Measurements from ENCODE around the gene ZMYND8. TPM values are rescaled to one million over a fixed set of nuclear protein-coding genes. Genes with fewer than 3 reads are reported as not detected.

The ZMYND8 gene
- total and polyA plus RNA-seq, 10 of the 15 experiments (the other 5 are each of a cell fraction or from before 2014, with no cell fraction given), result 12.9 to 54.8 (median 23.1) TPM

GRCh38 chr20:47262008-47262364, 94.5 kb downstream of the ZMYND8 start (continued):
- TF ChIP-seq ZNF384 (IDR thresholded peaks at IDR 0.05; ENCODE audit: borderline replicate concordance, low read depth, low read length) (peak; percentile 59), POLR2AphosphoS2 (IDR thresholded peaks at IDR 0.05; ENCODE audit: low read depth, low read length) (no peak), SMC3 (IDR thresholded peaks at IDR 0.05; ENCODE audit: borderline replicate concordance, low read length) (no peak), NR2C1 (IDR thresholded peaks at IDR 0.05) (peak; percentile 32; the same call in 1 of the 2 replicates), BHLHE40 (IDR thresholded peaks at IDR 0.05; ENCODE audit: borderline replicate concordance in 1 of 2, low read depth in 2 of 2, low read length in 1 of 2) (peak in 1 of 2 experiments; percentile 2; a peak in 1 of 4 replicates), HSF1 (IDR thresholded peaks at IDR 0.05; ENCODE audit: low read depth, low read length) (no peak), NRF1 (conservative IDR thresholded peaks at IDR 0.05; ENCODE audit: low read depth, low read length) (no peak), HCFC1 (IDR thresholded peaks at IDR 0.05; ENCODE audit: low read length) (no peak), TBL1XR1 (IDR thresholded peaks at IDR 0.05; ENCODE audit: low read depth, low read length) (no peak), FOXM1 (IDR thresholded peaks at IDR 0.05; ENCODE audit: low read depth, low read length) (no peak), IRF5 (IDR thresholded peaks at IDR 0.05; ENCODE audit: borderline replicate concordance) (no peak), SPI1 (IDR thresholded peaks at IDR 0.05; ENCODE audit: borderline replicate concordance, insufficient read depth, low read depth, low read length) (no peak), SIN3A (IDR thresholded peaks at IDR 0.05; ENCODE audit: low read depth, low read length) (no peak), ETV6 (conservative IDR thresholded peaks at IDR 0.05 in 1 of 2, IDR thresholded peaks at IDR 0.05 in 1 of 2; ENCODE audit: borderline replicate concordance in 1 of 2, low read depth in 1 of 2) (peak in 1 of 2 experiments; percentile 7; a peak in 1 of 4 replicates), RAD51 (IDR thresholded peaks at IDR 0.05) (no peak), PML (IDR thresholded peaks at IDR 0.05; ENCODE audit: low read length) (no peak), TCF12 (IDR thresholded peaks at IDR 0.05; ENCODE audit: low read depth, low read length) (no peak), BMI1 (IDR thresholded peaks at IDR 0.05; ENCODE audit: borderline replicate concordance) (0 out of 2 replicates have a peak, but pooled peaks have one; percentile 37), FOS (IDR thresholded peaks at IDR 0.05; ENCODE audit: borderline replicate concordance, extremely low read depth, insufficient read length) (no peak), EZH2 (IDR thresholded peaks at IDR 0.05; ENCODE audit: borderline replicate concordance, control insufficient read depth, low read depth, low read length) (no peak), MTA3 (IDR thresholded peaks at IDR 0.05; ENCODE audit: borderline replicate concordance, low read length) (no peak), SMAD1 (IDR thresholded peaks at IDR 0.05; ENCODE audit: low read depth, partially characterized antibody) (no peak), NR2C2 (IDR thresholded peaks at IDR 0.05; ENCODE audit: borderline replicate concordance, control insufficient read depth, insufficient read length, low read depth) (no peak), BCL3 (IDR thresholded peaks at IDR 0.05; ENCODE audit: borderline replicate concordance, insufficient read depth, low read depth, low read length, poor library complexity, severe bottlenecking) (no peak), ZNF274 (IDR thresholded peaks at IDR 0.05; ENCODE audit: insufficient read depth, insufficient read length) (no peak), GABPA (IDR thresholded peaks at IDR 0.05; ENCODE audit: low read depth) (no peak)

All from GM12878 (cell line).